A673 (cell line): ENCODE measurements around the gene AGO3. TPM values are rescaled to one million over a fixed set of nuclear protein-coding genes. Genes with fewer than 3 reads are reported as not detected.

ENCODE experiments used
- BruUV-seq: library from RNA; stranded (reverse); fragments of 400-500 nt; replicated peaks from 2 replicates; lab custom pipeline; 2021; lab: Mats Ljungman, UMichigan
- CTCF ChIA-PET: fragments of 300-600 bp; sonication (Branson Sonifier 250); formaldehyde crosslinking; loops from one replicate; lab custom pipeline; 2022; ENCODE audit warnings: antibody characterized with exemption; lab: Charles Lee
- POLR2A ChIA-PET: fragments of 300-600 bp; sonication (Branson Sonifier 250); formaldehyde crosslinking; loops from one replicate; lab custom pipeline; 2022; ENCODE audit warnings: antibody characterized with exemption; ENCODE audit not compliant: low non-redundant PET; lab: Charles Lee
- DNase-seq: peaks from one replicate; pipeline ENCODE4 v3.0.0-alpha.2; 2015; ENCODE audit warnings: low spot score
- H3K27ac ChIP-seq: fragments of 200-600 bp; sonication (generic); 2 replicates; pipeline ENCODE4 v1.5.1; 2016; ENCODE audit warnings: mixed run types, low read depth, mild to moderate bottlenecking, mixed read lengths, antibody characterized with exemption, low read length; ENCODE audit not compliant: poor library complexity, severe bottlenecking
- H3K27me3 ChIP-seq: fragments of 200-600 bp; sonication (generic); replicated peaks from 2 replicates; pipeline ENCODE4 v1.6.1; 2017; ENCODE audit warnings: mixed run types, low read depth, mild to moderate bottlenecking, mixed read lengths, antibody characterized with exemption, low read length; ENCODE audit not compliant: insufficient read depth, poor library complexity
- H3K36me3 ChIP-seq: fragments of 200-600 bp; sonication (generic); 2 replicates; pipeline ENCODE4 v1.6.1; 2016; ENCODE audit warnings: mixed run types, mild to moderate bottlenecking, mixed read lengths, antibody characterized with exemption, low read length; ENCODE audit not compliant: insufficient read depth, poor library complexity, severe bottlenecking
- H3K4me1 ChIP-seq: fragments of 200-600 bp; sonication (generic); 2 replicates; pipeline ENCODE4 v1.6.1; 2017; ENCODE audit warnings: mixed run types, mild to moderate bottlenecking, mixed read lengths, antibody characterized with exemption, low read length; ENCODE audit not compliant: insufficient read depth, poor library complexity, severe bottlenecking
- H3K4me3 ChIP-seq: fragments of 200-600 bp; sonication (generic); 2 replicates; pipeline ENCODE4 v1.5.1; 2016; ENCODE audit warnings: low read depth, mixed run types, mild to moderate bottlenecking, mixed read lengths, low read length; ENCODE audit not compliant: poor library complexity, severe bottlenecking
- H3K9me3 ChIP-seq: fragments of 200-600 bp; sonication (generic); 2 replicates; pipeline ENCODE4 v1.6.1; 2016; ENCODE audit warnings: mixed run types, low read depth, mild to moderate bottlenecking, mixed read lengths, antibody characterized with exemption, low read length; ENCODE audit not compliant: poor library complexity, severe bottlenecking
- EZH2 ChIP-seq: fragments of 200-600 bp; sonication (generic); IDR thresholded peaks from 2 replicates; pipeline ENCODE4 v1.6.1; 2017; ENCODE audit warnings: borderline replicate concordance, low read depth, mild to moderate bottlenecking, mixed read lengths, antibody characterized with exemption, low read length; ENCODE audit not compliant: poor library complexity, severe bottlenecking
- intact Hi-C: fragments of 100-400 bp; cut with micrococcal nuclease; formaldehyde crosslinking; loops from one replicate; pipeline ENCODE4 v1.10.0; 2022; ENCODE audit not compliant: unreplicated experiment
- total RNA-seq: library from RNA; stranded (reverse); gene quantifications from 2 replicates; pipeline ENCODE4 v1.2.3, GENCODE V29; 2021
- TF ChIP-seq, protein P1 (sequence below): fragments of 300-800, 200-600 bp; sonication (generic); conservative IDR thresholded peaks from 2 replicates; pipeline ENCODE4 v1.5.1; 2017; ENCODE audit warnings: low read depth, mild to moderate bottlenecking, antibody characterized with exemption, low read length, moderate library complexity, mixed read lengths

Gene AGO3
- total RNA-seq, 1 experiment from 2014 or later = 44.2 TPM

DNA sequence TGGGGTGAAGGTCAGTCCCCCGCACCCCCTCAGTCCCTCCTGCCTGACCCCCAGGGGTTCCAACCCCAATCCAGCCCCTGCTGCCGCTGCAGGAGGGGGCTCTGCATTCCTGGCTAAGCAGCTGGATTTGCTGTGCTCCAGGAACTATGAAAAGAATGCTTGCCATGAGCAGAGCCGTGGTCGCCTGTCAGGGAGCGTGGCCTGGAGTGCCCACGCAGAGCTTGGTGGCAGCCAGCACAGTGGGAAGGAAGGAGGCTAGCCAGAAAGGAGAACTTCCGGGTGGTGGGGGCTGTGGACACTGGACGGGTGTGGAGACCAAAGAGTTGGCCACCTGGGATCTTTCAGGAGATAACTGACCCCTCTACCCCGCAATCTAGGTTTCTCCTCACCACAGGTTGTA lies 188.6 kb downstream of the AGO3 start:
- intact Hi-C loops = no loop called here
- Histone ChIP-seq H3K36me3 (no peaks in the 10 kb centered on the region), H3K4me1 (no peaks in the 10 kb centered on the region), H3K4me3 (no peak overlapping the region), H3K27ac (no peak overlapping the region), H3K9me3 (no peaks in the 10 kb centered on the region), H3K27me3 (peaks cover 6% of the 10 kb centered on the region)
- TF ChIP-seq, protein P1, sequence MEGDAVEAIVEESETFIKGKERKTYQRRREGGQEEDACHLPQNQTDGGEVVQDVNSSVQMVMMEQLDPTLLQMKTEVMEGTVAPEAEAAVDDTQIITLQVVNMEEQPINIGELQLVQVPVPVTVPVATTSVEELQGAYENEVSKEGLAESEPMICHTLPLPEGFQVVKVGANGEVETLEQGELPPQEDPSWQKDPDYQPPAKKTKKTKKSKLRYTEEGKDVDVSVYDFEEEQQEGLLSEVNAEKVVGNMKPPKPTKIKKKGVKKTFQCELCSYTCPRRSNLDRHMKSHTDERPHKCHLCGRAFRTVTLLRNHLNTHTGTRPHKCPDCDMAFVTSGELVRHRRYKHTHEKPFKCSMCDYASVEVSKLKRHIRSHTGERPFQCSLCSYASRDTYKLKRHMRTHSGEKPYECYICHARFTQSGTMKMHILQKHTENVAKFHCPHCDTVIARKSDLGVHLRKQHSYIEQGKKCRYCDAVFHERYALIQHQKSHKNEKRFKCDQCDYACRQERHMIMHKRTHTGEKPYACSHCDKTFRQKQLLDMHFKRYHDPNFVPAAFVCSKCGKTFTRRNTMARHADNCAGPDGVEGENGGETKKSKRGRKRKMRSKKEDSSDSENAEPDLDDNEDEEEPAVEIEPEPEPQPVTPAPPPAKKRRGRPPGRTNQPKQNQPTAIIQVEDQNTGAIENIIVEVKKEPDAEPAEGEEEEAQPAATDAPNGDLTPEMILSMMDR = no peak
- no peak for TF ChIP-seq EZH2
- no peak for DNase-seq
- BruUV-seq = no TSS peak
- CTCF ChIA-PET = no interaction called here
- POLR2A ChIA-PET = no interaction called here

Other genes with a start within 250 kb of the AGO3 start
- gene C1orf216, start 212.2 kb upstream of the AGO3 start, total RNA-seq = 24.4 and 26.1 TPM in 2 replicates
- 72.2 and 84.6 TPM in 2 replicates for gene CLSPN, start 161.1 kb upstream of the AGO3 start, total RNA-seq
- gene AGO4, start 123.1 kb upstream of the AGO3 start, total RNA-seq = 7.0 and 8.6 TPM in 2 replicates
- 58.7 and 60.3 TPM in 2 replicates for gene AGO1, start 47.9 kb upstream of the AGO3 start, total RNA-seq
- 2.8 and 4.6 TPM in 2 replicates for gene TEKT2, start 153.0 kb downstream of the AGO3 start, total RNA-seq
- gene ADPRS, start 157.8 kb downstream of the AGO3 start, total RNA-seq = 34.2 and 37.2 TPM in 2 replicates
- 0.22 and 0.24 TPM in 2 replicates for gene COL8A2, start 194.1 kb downstream of the AGO3 start, total RNA-seq
- gene TRAPPC3, start 218.4 kb downstream of the AGO3 start, total RNA-seq = 86.5 and 86.6 TPM in 2 replicates
- 192 and 206 TPM in 2 replicates for gene MAP7D1, start 225.1 kb downstream of the AGO3 start, total RNA-seq